ENCODE measurements around the gene XNDC1N.
"Not testable (repeated sequence)": the region's sequence is repeated elsewhere in the genome, so short reads cannot be mapped to it uniquely, and the experiment has no call there.

Gene XNDC1N

GRCh38 chr11:71931245-71931602 lies 2.8 kb upstream of the XNDC1N start:
- DNase-seq, result no peak

- no peak for DNase-seq
Measured at GRCh38 chr11:71930556-71931244, 2.3 kb upstream of the XNDC1N start.

GRCh38 chr11:71929491-71929890 lies 1.1 kb upstream of the XNDC1N start:
- no peak for DNase-seq

GRCh38 chr11:71928737-71929443 lies 496 bp upstream of the XNDC1N start, which contains the start of gene RNF121:
TSS of gene RNF121 (plus strand) at chr11:71929046. CDS start at chr11:71929062, 16 bp downstream.
- DNase-seq, result peak; percentile 95

GRCh38 chr11:71917646-71918140 lies 10.7 kb downstream of the XNDC1N start:
- DNase-seq, result no peak

- DNase-seq, result no peak
Measured at GRCh38 chr11:71914617-71915189, 13.7 kb downstream of the XNDC1N start.

GRCh38 chr11:71913756-71914526 lies 14.5 kb downstream of the XNDC1N start:
- DNase-seq, result no peak

- DNase-seq, result not testable (repeated sequence)
Measured at GRCh38 chr11:71911986-71912340, 16.4 kb downstream of the XNDC1N start.

GRCh38 chr11:71911321-71911985 lies 16.9 kb downstream of the XNDC1N start:
- not testable (repeated sequence) for DNase-seq

- DNase-seq, result not testable (repeated sequence)
Measured at GRCh38 chr11:71910775-71911174, 17.6 kb downstream of the XNDC1N start.

GRCh38 chr11:71908218-71908617 lies 20.2 kb downstream of the XNDC1N start:
- DNase-seq, result no peak

GRCh38 chr11:71901137-71901536 lies 27.3 kb downstream of the XNDC1N start:
- not testable (repeated sequence) for DNase-seq

- DNase-seq, result no peak
Measured at GRCh38 chr11:71895961-71896360, 32.4 kb downstream of the XNDC1N start.

GRCh38 chr11:71889181-71889872 lies 39.1 kb downstream of the XNDC1N start:
- not testable (repeated sequence) for DNase-seq

- not testable (repeated sequence) for DNase-seq
Measured at GRCh38 chr11:71888335-71889010, 39.9 kb downstream of the XNDC1N start.

GRCh38 chr11:71885806-71886205 lies 42.6 kb downstream of the XNDC1N start:
- DNase-seq, result not testable (repeated sequence)

Measured in activated T-cell treated with anti-CD3 and anti-CD28 coated beads, Interleukin-2, amount 50 U/mL, for 1 hour (primary cell).